Stimulated activated CD8-positive, alpha-beta memory T cell treated with anti-CD3 and anti-CD28 coated beads, Interleukin-7, amount 100 ng/mL, for 24 hours (primary cell): Measurements from ENCODE around the gene LIPC.

Experiments
- DNase-seq: peaks from one replicate; pipeline ENCODE4 v3.0.0-alpha.2; 2020; ENCODE audit warnings: low read depth

The LIPC gene

GRCh38 chr15:58406811-58407210 is 25.0 kb upstream of the LIPC start:
- DNase-seq = no peak

- DNase-seq = no peak
Measured at GRCh38 chr15:58407236-58407775, 24.5 kb upstream of the LIPC start.

DNA sequence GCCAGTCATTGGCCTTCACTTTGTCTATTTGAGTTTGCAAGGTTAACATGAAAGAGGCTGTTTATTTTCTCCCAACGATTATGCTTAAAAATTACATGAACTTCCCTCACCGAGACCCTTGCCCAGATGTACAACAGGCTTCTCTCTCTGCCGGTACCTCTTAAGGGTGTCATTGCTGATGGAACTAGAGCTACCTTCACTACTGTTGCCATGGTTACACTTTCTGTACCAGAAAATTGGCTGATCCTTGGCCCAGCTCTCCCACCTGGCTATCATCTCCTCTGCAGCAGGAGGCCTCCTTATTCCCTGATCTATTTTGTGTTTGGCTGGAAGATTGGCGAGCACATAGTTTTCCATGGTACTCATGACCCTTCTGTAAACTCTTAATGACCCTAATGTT is 24.0 kb upstream of the LIPC start:
- no peak for DNase-seq

DNA sequence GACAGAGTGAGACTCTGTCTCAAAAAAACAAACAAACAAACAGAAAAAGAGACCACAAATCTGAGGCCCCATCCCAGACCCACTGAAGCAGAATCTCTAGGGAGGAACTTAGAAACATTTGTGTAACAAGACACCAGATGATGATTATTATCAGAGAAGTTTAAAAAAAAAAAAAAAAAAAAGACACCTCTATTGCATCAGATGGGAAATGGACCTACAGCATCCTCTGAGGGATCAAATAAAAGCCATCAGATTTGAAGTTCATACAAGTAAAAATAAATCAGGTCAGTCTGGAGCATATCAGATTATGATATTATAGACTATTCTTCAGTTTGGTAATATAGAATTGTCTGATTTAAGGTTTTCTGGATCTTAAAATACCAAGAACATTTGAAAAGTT is 21.9 kb upstream of the LIPC start:
- no peak for DNase-seq

- DNase-seq = no peak
Measured at GRCh38 chr15:58410353-58410752, 21.4 kb upstream of the LIPC start.

GRCh38 chr15:58413253-58413652 is 18.5 kb upstream of the LIPC start:
- DNase-seq = no peak

GRCh38 chr15:58415636-58416035 is 16.2 kb upstream of the LIPC start:
- no peak for DNase-seq

DNA sequence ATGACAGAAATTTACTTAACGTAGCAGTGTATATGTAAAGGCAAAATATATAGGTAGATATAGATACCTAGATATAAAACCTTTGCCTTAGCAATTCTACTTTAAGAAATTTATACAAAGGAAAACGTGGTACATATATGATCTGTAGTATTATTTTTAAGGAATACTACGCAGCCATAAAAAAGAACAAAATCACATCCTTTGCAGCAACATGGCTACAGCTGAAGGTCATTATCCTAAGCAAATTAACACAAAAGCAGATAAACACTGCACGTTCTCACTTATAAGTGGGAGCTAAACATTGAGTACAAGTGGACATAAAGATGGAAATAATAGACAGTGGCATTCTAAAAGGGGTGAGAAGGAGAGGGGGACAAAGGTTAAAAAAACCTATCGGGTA is 14.8 kb upstream of the LIPC start:
- DNase-seq = no peak

- DNase-seq = no peak
Measured at GRCh38 chr15:58418135-58418534, 13.7 kb upstream of the LIPC start.

DNA sequence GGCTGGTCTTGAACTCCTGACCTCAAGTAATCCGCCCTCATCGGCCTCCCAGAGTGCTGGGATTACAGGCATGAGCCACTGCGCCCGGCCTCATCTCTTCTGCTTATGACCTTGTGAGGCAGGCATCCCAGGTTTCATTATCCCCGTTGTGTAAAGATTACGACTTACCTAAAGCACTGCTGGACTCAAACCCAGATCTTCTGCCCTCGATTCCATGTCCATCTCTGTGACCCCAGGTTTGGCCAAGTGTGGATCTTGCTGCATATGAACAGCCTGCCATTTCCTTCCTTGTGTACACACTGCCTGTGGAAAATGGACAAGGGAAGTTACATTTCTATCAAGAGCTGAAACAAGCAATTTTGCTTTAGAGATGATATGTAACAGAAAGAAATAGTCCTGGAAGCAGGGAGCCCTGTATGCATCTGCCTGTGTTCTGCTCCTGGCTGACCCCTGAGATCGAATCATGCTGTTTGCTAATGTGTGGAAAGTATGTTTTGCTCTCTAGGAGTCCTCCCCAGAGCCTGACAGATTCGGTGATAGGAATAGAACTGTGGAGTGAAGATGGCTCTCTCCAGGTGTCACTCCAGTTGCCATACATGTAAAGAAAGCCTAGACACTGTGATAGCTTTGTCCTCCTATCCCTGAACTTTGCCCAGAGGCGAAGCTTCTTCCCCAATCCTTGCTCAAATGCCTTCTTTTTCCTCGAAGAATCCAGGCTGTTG is 11.8 kb upstream of the LIPC start:
- DNase-seq = no peak

DNA sequence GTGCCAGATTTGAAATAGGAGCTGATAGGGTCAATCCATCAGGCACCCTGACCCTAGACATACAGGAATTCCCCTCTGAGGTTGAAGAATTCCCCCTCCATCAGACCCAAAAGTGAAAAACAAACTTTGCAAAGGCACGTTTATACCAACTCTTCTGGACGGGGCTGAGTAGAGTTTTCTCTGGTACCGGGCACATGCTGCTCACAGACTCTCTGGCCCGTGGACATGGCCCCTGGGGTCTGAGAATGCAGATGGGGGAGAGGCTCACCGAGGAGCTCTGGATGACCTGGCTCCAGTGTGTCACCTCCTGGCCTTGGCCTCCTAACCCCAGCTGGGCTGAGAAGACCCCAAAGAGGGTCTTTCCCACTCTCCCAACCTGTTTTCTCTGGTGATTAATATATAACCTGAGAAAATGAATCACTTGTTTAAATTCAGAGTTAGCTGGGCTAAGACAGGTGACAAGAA is 11.2 kb upstream of the LIPC start:
- no peak for DNase-seq

DNA sequence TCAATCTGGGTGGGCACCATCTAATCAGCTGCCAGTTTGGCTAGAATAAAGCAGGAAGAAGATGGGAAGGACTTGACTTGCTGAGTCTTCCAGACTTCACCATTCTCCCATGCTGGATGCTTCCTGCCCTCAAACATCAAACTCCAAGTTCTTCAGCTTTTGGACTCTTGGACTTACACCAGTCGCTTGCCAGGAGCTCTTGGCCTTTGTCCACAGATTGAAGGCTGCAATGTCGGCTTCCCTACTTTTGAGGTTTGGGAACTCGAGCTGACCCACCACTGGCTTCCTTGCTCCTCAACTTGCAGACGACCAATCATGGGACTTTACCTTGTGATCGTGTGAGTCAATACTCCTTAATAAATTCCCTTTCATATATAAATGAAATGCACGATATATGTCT is 8.6 kb upstream of the LIPC start:
- DNase-seq = no peak

DNA sequence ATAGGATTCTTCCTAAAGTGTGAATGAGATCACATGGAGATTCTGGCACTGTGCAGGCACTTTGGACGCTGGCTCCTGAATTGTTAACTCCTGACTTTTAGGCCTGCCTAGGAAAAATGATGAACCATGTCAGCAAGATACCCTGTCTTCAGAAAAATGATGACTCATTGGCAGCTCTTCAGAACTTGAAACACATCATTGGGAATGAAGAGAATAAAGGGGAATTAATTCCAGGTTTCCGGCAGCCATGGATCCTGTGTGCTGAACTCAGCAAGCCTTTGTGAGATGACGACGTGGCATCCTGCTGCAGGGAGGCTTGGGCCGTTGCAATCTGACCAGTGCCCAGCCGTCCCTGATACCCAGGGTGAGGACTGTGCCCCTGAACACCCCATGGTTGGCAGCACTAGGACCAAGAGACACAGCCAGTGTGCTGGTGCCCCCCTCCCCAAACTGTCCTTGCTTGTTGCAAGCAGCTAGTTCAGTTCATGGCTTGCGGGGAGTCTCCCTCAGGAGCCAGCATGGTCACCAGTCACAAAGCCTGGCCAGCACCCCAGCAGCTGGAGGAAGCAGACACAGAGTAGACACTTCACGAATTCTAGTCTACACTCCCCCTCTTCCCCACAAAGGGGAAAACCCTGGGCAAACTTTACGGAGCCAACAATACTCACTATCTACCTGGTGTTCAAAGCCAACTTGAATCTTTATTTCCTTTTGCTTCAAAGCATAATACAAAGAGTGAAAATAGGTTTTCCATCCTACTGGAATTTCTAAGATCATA is 7.8 kb upstream of the LIPC start:
- no peak for DNase-seq

GRCh38 chr15:58424722-58425121 is 7.1 kb upstream of the LIPC start:
- DNase-seq = no peak

- no peak for DNase-seq
Measured at GRCh38 chr15:58425185-58425584, 6.6 kb upstream of the LIPC start.

- DNase-seq = no peak
Measured at GRCh38 chr15:58425834-58426233, 6.0 kb upstream of the LIPC start.

GRCh38 chr15:58426501-58426900 is 5.3 kb upstream of the LIPC start:
- DNase-seq = no peak

DNA sequence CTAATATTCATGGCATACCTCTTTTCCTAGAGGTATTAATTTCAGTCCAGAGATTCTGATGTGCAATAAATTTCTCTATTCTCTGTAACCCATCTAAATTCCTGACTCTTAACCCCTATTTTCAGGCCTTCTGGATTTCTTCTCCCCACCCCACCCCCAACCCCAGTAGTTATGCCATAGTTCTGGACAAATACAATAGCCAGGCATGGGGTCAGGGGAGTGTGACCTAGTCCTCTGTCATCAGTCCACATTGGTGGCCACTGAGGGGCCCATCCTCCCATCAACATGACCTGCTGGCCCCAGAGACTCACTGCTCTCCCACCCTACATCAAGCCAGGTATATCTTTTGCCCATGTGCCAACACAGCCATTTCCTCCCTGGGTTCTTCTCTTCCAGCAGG is 3.8 kb upstream of the LIPC start:
- DNase-seq = no peak

- no peak for DNase-seq
Measured at GRCh38 chr15:58430224-58430787, 1.5 kb upstream of the LIPC start.

GRCh38 chr15:58432401-58432800 is 610 bp downstream of the LIPC start:
- no peak for DNase-seq

GRCh38 chr15:58433597-58434333 is 2.0 kb downstream of the LIPC start:
- no peak for DNase-seq

DNA sequence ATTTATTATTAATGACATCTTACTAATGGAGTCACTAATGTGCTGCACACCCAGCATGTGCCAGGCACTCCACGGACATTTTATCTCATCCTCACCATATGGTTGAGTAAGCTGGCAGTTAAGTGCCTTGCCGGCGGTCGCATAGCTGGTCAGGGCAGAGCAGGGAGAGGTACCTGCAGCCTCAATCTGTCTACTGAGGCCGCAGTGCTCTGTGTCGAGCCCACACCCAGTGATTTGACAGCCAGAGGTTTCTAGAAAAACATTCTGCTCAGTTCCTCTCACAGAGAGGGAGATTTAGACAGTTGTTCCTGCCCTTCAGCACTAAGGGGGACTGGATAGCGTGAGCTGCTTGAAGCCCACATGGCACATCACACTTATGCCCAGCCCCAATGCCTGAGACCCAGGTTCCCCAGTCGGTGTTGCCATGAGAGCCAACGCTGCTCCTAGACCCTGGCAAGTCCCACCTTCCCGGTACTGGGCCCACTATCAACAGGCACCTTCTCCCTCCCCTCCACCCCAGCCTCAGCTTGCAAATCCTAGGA is 2.6 kb downstream of the LIPC start:
- no peak for DNase-seq
